ENCODE data around the gene RPS15.

GRCh38 chr19:1396768-1397679, 41.2 kb upstream of the RPS15 start:
- TF ChIP-seq MYC (IDR thresholded peaks at IDR 0.05; ENCODE audit: low read depth, low read length) (no peak), MYC (CRISPR knock-in tag; IDR thresholded peaks at IDR 0.05; ENCODE audit: borderline replicate concordance, low read depth) (no peak), POLR2AphosphoS2 (IDR thresholded peaks at IDR 0.05; ENCODE audit: low read length) (no peak; the same call in 1 of the 2 replicates)

All from K562 (cell line).